ENCODE data around the gene GALNT17. TPM values are rescaled to one million over a fixed set of nuclear protein-coding genes. Genes with fewer than 3 reads are reported as not detected.

GALNT17 gene
- total and polyA plus RNA-seq, 12 donors = 0.94 to 37.5 (median 8.1) TPM

DNA sequence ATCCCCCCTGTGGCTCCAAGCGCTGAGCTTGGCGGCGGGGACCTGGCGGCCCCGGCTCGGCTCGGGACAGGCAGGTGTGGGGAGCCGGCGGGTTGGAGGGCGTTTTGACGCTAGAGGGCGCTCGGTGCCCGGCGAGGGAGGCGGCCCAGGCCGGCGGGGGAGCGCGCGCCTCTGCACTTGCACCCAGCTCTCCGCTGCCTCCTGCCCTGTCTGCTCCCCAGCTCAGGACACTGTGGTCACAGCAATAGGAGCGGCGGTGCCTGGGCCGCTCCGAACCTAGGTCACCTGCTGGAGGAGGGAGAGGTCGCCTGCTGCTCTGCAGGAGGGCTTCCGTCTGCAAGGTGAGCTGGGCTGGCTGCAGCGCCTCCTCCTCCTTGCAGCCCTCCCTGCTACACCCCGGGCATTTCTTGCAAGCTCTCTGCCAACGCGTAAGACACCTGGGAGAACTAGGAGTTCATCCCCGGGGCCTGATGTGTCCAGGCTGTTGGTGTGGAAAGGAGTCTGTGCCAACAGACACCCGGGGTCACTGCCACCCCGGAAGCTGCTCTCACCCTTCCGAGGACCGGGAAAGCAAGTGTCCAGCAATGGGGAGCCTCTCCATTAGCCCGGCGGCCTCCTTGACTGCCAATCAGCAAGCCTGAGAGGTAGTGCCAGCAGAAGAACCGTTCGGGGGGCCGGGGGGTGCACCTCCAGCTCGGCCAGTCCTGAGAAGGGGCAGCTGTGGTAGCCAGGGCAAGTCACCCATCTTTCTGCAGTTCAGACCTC lies 620.4 kb downstream of the GALNT17 start:
- Histone ChIP-seq H3K9me3 (replicated peaks in 1 of 3) (no peaks in the 10 kb centered on the region), H3K27me3 (peaks cover 6% of the 10 kb centered on the region), H3K36me3 (replicated peaks in 1 of 2) (no peaks in the 10 kb centered on the region), H3K27ac (no peak overlapping the region), H3K4me1 (replicated peaks in 1 of 2) (no peaks in the 10 kb centered on the region), H3K4me3 (no peak overlapping the region)
- TF ChIP-seq POLR2A (IDR thresholded peaks at IDR 0.05) = no peak
- TF ChIP-seq, protein P1, sequence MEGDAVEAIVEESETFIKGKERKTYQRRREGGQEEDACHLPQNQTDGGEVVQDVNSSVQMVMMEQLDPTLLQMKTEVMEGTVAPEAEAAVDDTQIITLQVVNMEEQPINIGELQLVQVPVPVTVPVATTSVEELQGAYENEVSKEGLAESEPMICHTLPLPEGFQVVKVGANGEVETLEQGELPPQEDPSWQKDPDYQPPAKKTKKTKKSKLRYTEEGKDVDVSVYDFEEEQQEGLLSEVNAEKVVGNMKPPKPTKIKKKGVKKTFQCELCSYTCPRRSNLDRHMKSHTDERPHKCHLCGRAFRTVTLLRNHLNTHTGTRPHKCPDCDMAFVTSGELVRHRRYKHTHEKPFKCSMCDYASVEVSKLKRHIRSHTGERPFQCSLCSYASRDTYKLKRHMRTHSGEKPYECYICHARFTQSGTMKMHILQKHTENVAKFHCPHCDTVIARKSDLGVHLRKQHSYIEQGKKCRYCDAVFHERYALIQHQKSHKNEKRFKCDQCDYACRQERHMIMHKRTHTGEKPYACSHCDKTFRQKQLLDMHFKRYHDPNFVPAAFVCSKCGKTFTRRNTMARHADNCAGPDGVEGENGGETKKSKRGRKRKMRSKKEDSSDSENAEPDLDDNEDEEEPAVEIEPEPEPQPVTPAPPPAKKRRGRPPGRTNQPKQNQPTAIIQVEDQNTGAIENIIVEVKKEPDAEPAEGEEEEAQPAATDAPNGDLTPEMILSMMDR (IDR thresholded peaks at IDR 0.05) = peak; percentile 38 to 73 (median 57)
- WGBS, 4 donors = 12 to 15% (median 14%) methylated on average over 20 to 43 of the region's 43 CpGs
- DNase-seq = peak; percentile 42 to 74 (median 62)
- intact Hi-C loops (cut with DNase I) = no loop called here

DNA sequence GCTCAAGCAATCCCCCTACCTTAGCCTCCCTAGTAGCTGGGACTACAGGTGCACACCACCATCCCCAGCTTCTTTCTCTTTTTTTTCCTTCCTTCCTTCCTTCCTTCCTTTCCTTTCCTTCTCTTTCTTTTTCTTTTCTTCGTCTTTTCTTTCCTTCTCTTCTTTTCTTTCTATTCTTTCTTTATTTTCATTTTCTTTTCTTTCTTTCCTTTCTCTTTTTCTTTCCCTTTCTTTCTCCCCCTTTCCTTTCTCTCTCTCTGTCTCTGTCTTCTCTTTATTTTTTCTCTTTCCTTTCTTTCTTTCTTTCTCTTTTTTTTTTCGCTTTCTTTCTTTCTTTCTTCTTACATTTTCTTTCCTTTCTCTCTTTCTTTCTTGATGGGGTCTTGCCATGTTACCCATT lies 621.3 kb downstream of the GALNT17 start:
- H3K27ac ChIP-seq = no peak overlapping the region
- DNase-seq = no peak
- no peaks in the 10 kb centered on the region for H3K36me3 ChIP-seq (replicated peaks in 1 of 2)
- intact Hi-C loops (cut with DNase I) = no loop called here
- H3K9me3 ChIP-seq (replicated peaks in 1 of 3) = peaks cover 0 to 6% (median 0%) of the 10 kb centered on the region in 3 donors
- peaks cover 6% of the 10 kb centered on the region for H3K27me3 ChIP-seq
- H3K4me1 ChIP-seq (replicated peaks in 1 of 2) = no peaks in the 10 kb centered on the region
- TF ChIP-seq, protein P1 (IDR thresholded peaks at IDR 0.05) = no peak
- TF ChIP-seq POLR2A (IDR thresholded peaks at IDR 0.05) = no peak
- no peak overlapping the region for H3K4me3 ChIP-seq
- WGBS, 4 donors = 90 to 98% (median 94%) methylated on average over 2 of the region's 2 CpGs

DNA sequence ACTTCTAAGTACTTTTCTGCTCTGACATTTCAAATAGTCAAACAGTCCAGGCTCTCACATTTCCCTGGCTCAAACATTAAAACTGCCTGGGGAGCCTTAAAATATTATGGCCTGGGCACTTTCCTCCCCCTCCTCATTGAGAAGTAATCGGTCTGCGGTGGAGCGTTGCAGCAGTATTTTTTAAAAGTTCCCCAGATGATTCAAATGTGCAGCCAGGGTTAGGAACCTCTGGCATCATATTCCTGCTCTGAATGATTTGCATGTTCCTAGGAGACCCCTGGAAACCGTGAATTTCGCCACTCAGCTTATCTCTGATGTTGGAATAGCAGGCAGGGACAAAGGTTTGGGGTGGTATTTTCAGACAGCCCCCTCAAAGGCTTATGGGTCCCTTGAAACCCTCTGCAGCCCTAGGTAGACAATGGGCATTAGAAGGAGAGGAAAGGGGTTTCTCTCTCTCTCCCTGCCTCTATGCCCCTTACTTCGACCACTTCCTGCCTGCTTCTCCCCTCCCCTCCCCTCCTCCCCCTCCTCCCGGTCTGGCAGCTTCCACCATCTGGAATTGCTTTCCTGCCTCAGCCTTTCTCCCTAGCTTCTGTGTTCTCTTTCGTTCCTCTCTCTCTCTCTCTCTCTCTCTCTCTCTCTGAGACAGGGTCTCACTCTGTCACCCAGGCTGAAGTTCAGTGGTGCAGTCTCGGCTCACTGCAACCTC lies 622.2 kb downstream of the GALNT17 start:
- peaks cover 6% of the 10 kb centered on the region for H3K27me3 ChIP-seq
- DNase-seq = no peak
- 46 to 70% (median 55%) methylated on average over 8 to 9 of the region's 9 CpGs for WGBS, 4 donors

DNA sequence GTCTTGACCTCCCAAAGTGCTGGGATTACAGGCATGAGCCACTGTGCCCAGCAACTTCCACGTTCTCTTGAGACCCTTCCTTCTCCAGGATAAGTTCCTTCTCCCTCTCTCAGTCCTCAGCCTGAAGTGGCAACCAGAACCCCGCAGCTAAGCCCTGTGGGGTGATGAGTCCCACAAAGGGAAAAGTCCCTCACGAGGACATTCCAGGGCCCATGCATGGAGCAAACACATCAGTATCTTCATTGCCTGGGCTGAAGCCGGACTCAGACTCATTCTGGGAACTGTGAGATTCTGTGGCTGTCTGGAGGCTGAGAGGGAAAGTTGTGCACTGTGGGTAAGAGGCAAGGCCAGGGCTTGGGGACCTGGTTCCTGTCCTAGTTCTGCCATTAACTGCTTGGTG lies 622.9 kb downstream of the GALNT17 start:
- H3K27me3 ChIP-seq = peaks cover 6% of the 10 kb centered on the region
- TF ChIP-seq, protein P1 (IDR thresholded peaks at IDR 0.05) = no peak
- no peak for TF ChIP-seq POLR2A (IDR thresholded peaks at IDR 0.05)
- intact Hi-C loops (cut with DNase I) = no loop called here
- H3K4me1 ChIP-seq (replicated peaks in 1 of 2) = no peaks in the 10 kb centered on the region
- H3K9me3 ChIP-seq (replicated peaks in 1 of 3) = peaks cover 0 to 6% (median 0%) of the 10 kb centered on the region in 3 donors
- H3K36me3 ChIP-seq (replicated peaks in 1 of 2) = no peaks in the 10 kb centered on the region
- no peak overlapping the region for H3K4me3 ChIP-seq
- 79 to 88% (median 86%) methylated on average over 2 to 4 of the region's 4 CpGs for WGBS, 4 donors
- DNase-seq = no peak
- no peak overlapping the region for H3K27ac ChIP-seq

More for the DNA sequence above, 622.2 kb downstream of the GALNT17 start:
- intact Hi-C loops (cut with DNase I) = no loop called here
- H3K36me3 ChIP-seq (replicated peaks in 1 of 2) = no peaks in the 10 kb centered on the region
- TF ChIP-seq, protein P1 (IDR thresholded peaks at IDR 0.05) = no peak
- no peak for TF ChIP-seq POLR2A (IDR thresholded peaks at IDR 0.05)
- no peaks in the 10 kb centered on the region for H3K4me1 ChIP-seq (replicated peaks in 1 of 2)
- H3K9me3 ChIP-seq (replicated peaks in 1 of 3) = peaks cover 0 to 6% (median 0%) of the 10 kb centered on the region in 3 donors
- no peak overlapping the region for H3K27ac ChIP-seq
- no peak overlapping the region for H3K4me3 ChIP-seq
